ACC112 (cell line): ENCODE results near the gene SPINK1.

Experiments used
- H2AFZ ChIP-seq: fragments of 200-600 bp; sonication (generic); one replicate; pipeline ENCODE4 v1.6.0; 2017; ENCODE audit warnings: antibody characterized with exemption, low read length; ENCODE audit not compliant: unreplicated experiment
- H3K27ac ChIP-seq: fragments of 200-600 bp; sonication (generic); 2 replicates; pipeline ENCODE4 v1.5.1; 2014; ENCODE audit warnings: low read depth, mild to moderate bottlenecking, antibody characterized with exemption, low read length, moderate library complexity
- H3K27me3 ChIP-seq: fragments of 200-600 bp; sonication (generic); 2 replicates; pipeline ENCODE4 v1.6.1; 2014; ENCODE audit warnings: mild to moderate bottlenecking, antibody characterized with exemption, low read length, moderate library complexity, mixed read lengths; ENCODE audit not compliant: insufficient read depth
- H3K36me3 ChIP-seq: fragments of 200-600 bp; sonication (generic); 2 replicates; pipeline ENCODE4 v1.6.1; 2016; ENCODE audit warnings: mild to moderate bottlenecking, antibody characterized with exemption, low read length, moderate library complexity, mixed read lengths; ENCODE audit not compliant: insufficient read depth
- H3K4me1 ChIP-seq: fragments of 200-600 bp; sonication (generic); one replicate; pipeline ENCODE4 v1.6.1; 2016; ENCODE audit warnings: low read length, mixed read lengths; ENCODE audit not compliant: insufficient read depth, unreplicated experiment, control insufficient read depth
- H3K4me3 ChIP-seq: fragments of 200-600 bp; sonication (generic); 2 replicates; pipeline ENCODE4 v1.5.1; 2014; ENCODE audit warnings: mild to moderate bottlenecking, low read depth, low read length
- H3K79me2 ChIP-seq: fragments of 200-600 bp; sonication (generic); one replicate; pipeline ENCODE4 v1.6.0; 2016; ENCODE audit warnings: low read length; ENCODE audit not compliant: control insufficient read depth, unreplicated experiment, insufficient read depth

Gene SPINK1

GRCh38 chr5:147854331-147854730, 22.9 kb upstream of the SPINK1 start:
- Histone ChIP-seq H3K4me1 (no peaks in the 10 kb centered on the region), H3K4me3 (no peak overlapping the region), H3K79me2 (no peaks in the 10 kb centered on the region), H3K27me3 (peaks cover 21% of the 10 kb centered on the region), H3K27ac (no peak overlapping the region), H2AFZ (no peak overlapping the region), H3K36me3 (no peaks in the 10 kb centered on the region)

- H3K4me3 ChIP-seq: no peak overlapping the region
- H3K27me3 ChIP-seq: peaks cover 27% of the 10 kb centered on the region
- no peaks in the 10 kb centered on the region for H3K4me1 ChIP-seq
- no peaks in the 10 kb centered on the region for H3K36me3 ChIP-seq
- no peak overlapping the region for H2AFZ ChIP-seq
- no peaks in the 10 kb centered on the region for H3K79me2 ChIP-seq
- no peak overlapping the region for H3K27ac ChIP-seq
Observed at GRCh38 chr5:147853372-147853987, 22.0 kb upstream of the SPINK1 start.

GRCh38 chr5:147852365-147852764, 20.9 kb upstream of the SPINK1 start:
- no peak overlapping the region for H3K4me3 ChIP-seq
- no peak overlapping the region for H3K27ac ChIP-seq
- peaks cover 33% of the 10 kb centered on the region for H3K27me3 ChIP-seq
- H3K79me2 ChIP-seq: no peaks in the 10 kb centered on the region
- no peaks in the 10 kb centered on the region for H3K4me1 ChIP-seq
- no peak overlapping the region for H2AFZ ChIP-seq
- H3K36me3 ChIP-seq: no peaks in the 10 kb centered on the region

GRCh38 chr5:147851578-147851977, 20.1 kb upstream of the SPINK1 start:
- Histone ChIP-seq H3K79me2 (no peaks in the 10 kb centered on the region), H3K36me3 (no peaks in the 10 kb centered on the region), H2AFZ (no peak overlapping the region), H3K4me1 (no peaks in the 10 kb centered on the region), H3K4me3 (no peak overlapping the region), H3K27ac (no peak overlapping the region), H3K27me3 (peaks cover 34% of the 10 kb centered on the region)

- Histone ChIP-seq H3K27ac (no peak overlapping the region), H2AFZ (no peak overlapping the region), H3K79me2 (no peaks in the 10 kb centered on the region), H3K4me1 (no peaks in the 10 kb centered on the region), H3K27me3 (peaks cover 37% of the 10 kb centered on the region), H3K36me3 (no peaks in the 10 kb centered on the region), H3K4me3 (no peak overlapping the region)
Observed at GRCh38 chr5:147849226-147849625, 17.8 kb upstream of the SPINK1 start.

- Histone ChIP-seq H3K79me2 (no peaks in the 10 kb centered on the region), H3K27me3 (peaks cover 48% of the 10 kb centered on the region), H3K4me1 (no peaks in the 10 kb centered on the region), H3K4me3 (no peak overlapping the region), H3K27ac (no peak overlapping the region), H3K36me3 (no peaks in the 10 kb centered on the region), H2AFZ (no peak overlapping the region)
Observed at GRCh38 chr5:147845618-147846017, 14.1 kb upstream of the SPINK1 start.

- Histone ChIP-seq H3K4me1 (no peaks in the 10 kb centered on the region), H3K27me3 (peaks cover 48% of the 10 kb centered on the region), H3K4me3 (no peak overlapping the region), H3K27ac (no peak overlapping the region), H2AFZ (no peak overlapping the region), H3K36me3 (no peaks in the 10 kb centered on the region), H3K79me2 (no peaks in the 10 kb centered on the region)
Observed at GRCh38 chr5:147844846-147845245, 13.4 kb upstream of the SPINK1 start.

- Histone ChIP-seq H2AFZ (no peak overlapping the region), H3K36me3 (no peaks in the 10 kb centered on the region), H3K4me3 (no peak overlapping the region), H3K79me2 (no peaks in the 10 kb centered on the region), H3K27ac (no peak overlapping the region), H3K4me1 (no peaks in the 10 kb centered on the region), H3K27me3 (peaks cover 41% of the 10 kb centered on the region)
Observed at GRCh38 chr5:147842869-147843268, 11.4 kb upstream of the SPINK1 start.

GRCh38 chr5:147836439-147836838, 5.0 kb upstream of the SPINK1 start:
- Histone ChIP-seq H3K36me3 (no peaks in the 10 kb centered on the region), H3K27me3 (peaks cover 10% of the 10 kb centered on the region), H3K79me2 (no peaks in the 10 kb centered on the region), H3K27ac (no peak overlapping the region), H3K4me3 (no peak overlapping the region), H3K4me1 (no peaks in the 10 kb centered on the region), H2AFZ (no peak overlapping the region)

GRCh38 chr5:147835386-147835798, 3.9 kb upstream of the SPINK1 start:
- Histone ChIP-seq H3K4me3 (no peak overlapping the region), H3K27me3 (peaks cover 10% of the 10 kb centered on the region), H2AFZ (no peak overlapping the region), H3K79me2 (no peaks in the 10 kb centered on the region), H3K4me1 (no peaks in the 10 kb centered on the region), H3K27ac (no peak overlapping the region), H3K36me3 (no peaks in the 10 kb centered on the region)

GRCh38 chr5:147832541-147832940, 1.1 kb upstream of the SPINK1 start:
- Histone ChIP-seq H2AFZ (no peak overlapping the region), H3K27ac (no peak overlapping the region), H3K27me3 (peaks cover 17% of the 10 kb centered on the region), H3K4me3 (no peak overlapping the region), H3K4me1 (no peaks in the 10 kb centered on the region), H3K79me2 (no peaks in the 10 kb centered on the region), H3K36me3 (no peaks in the 10 kb centered on the region)
